ENCODE results near the gene SPX. TPM values are rescaled to one million over a fixed set of nuclear protein-coding genes. Genes with fewer than 3 reads are reported as not detected.

SPX gene
- total RNA-seq, 4 donors from 2014 or later: 0.73 to 3.1 (median 2.4) TPM; not detected in 1

- in situ Hi-C loops (cut with MboI; ENCODE audit: low sequenced_read_pairs in 4 of 4): no loop called here
Observed at GRCh38 chr12:21561158-21561557, 35.1 kb downstream of the SPX start.

GRCh38 chr12:21562859-21563258 is 36.8 kb downstream of the SPX start:
- no peak for DNase-seq
- intact Hi-C loops (cut with DNase I; ENCODE audit: low total_unique reads) (no loop called here), in situ Hi-C loops (cut with MboI; ENCODE audit: low sequenced_read_pairs in 4 of 4) (no loop called here)
- Histone ChIP-seq H3K4me3 (no peak overlapping the region), H3K4me1 (no peaks in the 10 kb centered on the region), H3K9me3 (no peaks in the 10 kb centered on the region), H3K27ac (no peak overlapping the region), H3K27me3 (no peaks in the 10 kb centered on the region), H3K36me3 (no peaks in the 10 kb centered on the region)
- TF ChIP-seq POLR2A (IDR thresholded peaks at IDR 0.05) (no peak), CTCF (IDR thresholded peaks at IDR 0.05 in 4 of 5, conservative IDR thresholded peaks at IDR 0.05 in 1 of 5) (no peak)
- ATAC-seq: no peak

More at GRCh38 chr12:21561158-21561557, 35.1 kb downstream of the SPX start:
- Histone ChIP-seq H3K27ac (no peak overlapping the region), H3K4me3 (no peak overlapping the region), H3K36me3 (no peaks in the 10 kb centered on the region), H3K4me1 (no peaks in the 10 kb centered on the region), H3K27me3 (no peaks in the 10 kb centered on the region), H3K9me3 (no peaks in the 10 kb centered on the region)
- TF ChIP-seq CTCF (IDR thresholded peaks at IDR 0.05 in 4 of 5, conservative IDR thresholded peaks at IDR 0.05 in 1 of 5): no peak
- no peak for TF ChIP-seq POLR2A (IDR thresholded peaks at IDR 0.05)
- ATAC-seq: no peak
- intact Hi-C loops (cut with DNase I; ENCODE audit: low total_unique reads): no loop called here
- no peak for DNase-seq

- Histone ChIP-seq H3K4me1 (no peaks in the 10 kb centered on the region), H3K4me3 (no peak overlapping the region), H3K27me3 (no peaks in the 10 kb centered on the region), H3K9me3 (no peaks in the 10 kb centered on the region), H3K27ac (no peak overlapping the region), H3K36me3 (no peaks in the 10 kb centered on the region)
- ATAC-seq: no peak
- TF ChIP-seq CTCF (IDR thresholded peaks at IDR 0.05 in 4 of 5, conservative IDR thresholded peaks at IDR 0.05 in 1 of 5) (no peak), POLR2A (IDR thresholded peaks at IDR 0.05) (no peak)
- in situ Hi-C loops (cut with MboI; ENCODE audit: low sequenced_read_pairs in 4 of 4): no loop called here
- intact Hi-C loops (cut with DNase I; ENCODE audit: low total_unique reads): no loop called here
- DNase-seq: no peak
Observed at GRCh38 chr12:21566223-21566906, 40.3 kb downstream of the SPX start.

GRCh38 chr12:21566907-21567394 is 40.9 kb downstream of the SPX start:
- intact Hi-C loops (cut with DNase I; ENCODE audit: low total_unique reads) (no loop called here), in situ Hi-C loops (cut with MboI; ENCODE audit: low sequenced_read_pairs in 4 of 4) (no loop called here)
- Histone ChIP-seq H3K4me3 (no peak overlapping the region), H3K36me3 (no peaks in the 10 kb centered on the region), H3K27ac (no peak overlapping the region), H3K9me3 (no peaks in the 10 kb centered on the region), H3K4me1 (no peaks in the 10 kb centered on the region), H3K27me3 (no peaks in the 10 kb centered on the region)
- no peak for ATAC-seq
- TF ChIP-seq POLR2A (IDR thresholded peaks at IDR 0.05) (no peak), CTCF (IDR thresholded peaks at IDR 0.05 in 4 of 5, conservative IDR thresholded peaks at IDR 0.05 in 1 of 5) (no peak)
- DNase-seq: no peak
